GM12865 (cell line): Measurements from ENCODE around the gene NDRG3.

ENCODE experiments used
- DNase-seq: peaks from one replicate; pipeline ENCODE4 v3.0.0; 2010; ENCODE audit warnings: low read depth
- H3K4me3 ChIP-seq: 2 replicates; pipeline ENCODE4 v1.5.1; 2011; ENCODE audit warnings: mild to moderate bottlenecking, low read depth, low read length, control low read depth
- TF ChIP-seq, protein P1 (sequence below): IDR thresholded peaks from 2 replicates; pipeline ENCODE4 v1.5.1; 2011; ENCODE audit warnings: low read length, control low read depth, low read depth, inconsistent platforms; ENCODE audit not compliant: insufficient read depth; ENCODE audit errors: missing control alignments

Gene NDRG3

DNA sequence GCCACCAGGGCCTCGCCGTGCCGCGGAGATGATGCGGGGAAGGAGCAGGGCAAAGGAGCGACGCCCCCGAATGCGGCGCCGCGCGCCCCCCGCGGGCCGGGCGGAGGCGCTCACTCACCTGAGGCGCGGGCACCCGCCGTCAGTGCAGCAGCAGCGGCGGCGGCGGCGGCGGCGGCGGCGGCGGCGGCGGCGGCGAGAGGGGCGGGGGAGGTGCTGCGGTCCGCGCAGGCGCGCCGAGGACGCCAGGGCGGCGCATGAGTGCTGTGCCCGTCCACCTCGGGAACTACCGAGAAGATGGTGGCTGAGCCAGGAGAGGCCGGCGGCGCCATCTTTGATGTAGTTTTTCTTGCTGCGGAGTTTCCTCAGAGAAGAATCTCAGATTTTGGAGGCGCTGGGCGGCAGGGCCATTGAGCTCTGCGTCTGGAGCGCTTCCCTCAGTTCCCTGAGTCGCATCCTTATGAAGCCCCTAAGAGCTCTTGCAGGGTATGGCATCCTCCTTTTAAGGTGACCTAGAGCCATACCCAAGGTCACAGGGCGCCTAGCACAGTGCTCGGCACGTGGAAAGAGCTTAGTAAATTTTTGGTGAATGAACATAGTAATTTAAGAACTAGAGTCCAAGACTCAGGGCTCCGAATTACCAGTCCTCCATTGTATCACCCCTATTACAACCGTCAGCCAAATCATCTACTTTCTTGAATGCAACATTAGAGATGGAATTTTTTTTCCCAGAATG is at the start of gene NDRG3:
NDRG3 (minus strand) TSS at position 164 of the 733 bp plus-strand sequence. CDS start 24,355 bp downstream, outside the sequence.
- TF ChIP-seq, protein P1, sequence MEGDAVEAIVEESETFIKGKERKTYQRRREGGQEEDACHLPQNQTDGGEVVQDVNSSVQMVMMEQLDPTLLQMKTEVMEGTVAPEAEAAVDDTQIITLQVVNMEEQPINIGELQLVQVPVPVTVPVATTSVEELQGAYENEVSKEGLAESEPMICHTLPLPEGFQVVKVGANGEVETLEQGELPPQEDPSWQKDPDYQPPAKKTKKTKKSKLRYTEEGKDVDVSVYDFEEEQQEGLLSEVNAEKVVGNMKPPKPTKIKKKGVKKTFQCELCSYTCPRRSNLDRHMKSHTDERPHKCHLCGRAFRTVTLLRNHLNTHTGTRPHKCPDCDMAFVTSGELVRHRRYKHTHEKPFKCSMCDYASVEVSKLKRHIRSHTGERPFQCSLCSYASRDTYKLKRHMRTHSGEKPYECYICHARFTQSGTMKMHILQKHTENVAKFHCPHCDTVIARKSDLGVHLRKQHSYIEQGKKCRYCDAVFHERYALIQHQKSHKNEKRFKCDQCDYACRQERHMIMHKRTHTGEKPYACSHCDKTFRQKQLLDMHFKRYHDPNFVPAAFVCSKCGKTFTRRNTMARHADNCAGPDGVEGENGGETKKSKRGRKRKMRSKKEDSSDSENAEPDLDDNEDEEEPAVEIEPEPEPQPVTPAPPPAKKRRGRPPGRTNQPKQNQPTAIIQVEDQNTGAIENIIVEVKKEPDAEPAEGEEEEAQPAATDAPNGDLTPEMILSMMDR: peak; percentile 10
- peak; percentile 97 for DNase-seq
- H3K4me3 ChIP-seq: peak within 1 kb of the TSS; percentile 92

DNA sequence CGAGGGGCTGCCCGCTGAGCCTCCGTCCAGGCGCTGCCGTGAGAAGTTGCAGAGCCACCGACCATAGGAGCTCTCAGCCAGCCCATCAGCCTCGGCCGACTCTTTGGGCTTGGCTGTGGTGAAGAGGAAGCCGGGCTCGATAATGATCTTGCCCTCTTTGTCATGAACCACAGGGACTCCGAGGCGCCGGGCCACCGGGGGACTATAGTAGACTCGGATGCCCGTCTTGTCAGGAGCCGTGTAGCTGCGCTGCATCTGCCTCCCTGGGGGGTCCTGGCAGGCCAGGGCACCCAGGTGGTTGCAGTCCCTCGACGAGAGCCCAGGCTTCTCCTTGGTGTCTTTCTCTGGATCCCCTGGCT is 48.2 kb upstream of the NDRG3 start:
- no peak overlapping the region for H3K4me3 ChIP-seq
- TF ChIP-seq, protein P1: no peak
- no peak for DNase-seq

DNA sequence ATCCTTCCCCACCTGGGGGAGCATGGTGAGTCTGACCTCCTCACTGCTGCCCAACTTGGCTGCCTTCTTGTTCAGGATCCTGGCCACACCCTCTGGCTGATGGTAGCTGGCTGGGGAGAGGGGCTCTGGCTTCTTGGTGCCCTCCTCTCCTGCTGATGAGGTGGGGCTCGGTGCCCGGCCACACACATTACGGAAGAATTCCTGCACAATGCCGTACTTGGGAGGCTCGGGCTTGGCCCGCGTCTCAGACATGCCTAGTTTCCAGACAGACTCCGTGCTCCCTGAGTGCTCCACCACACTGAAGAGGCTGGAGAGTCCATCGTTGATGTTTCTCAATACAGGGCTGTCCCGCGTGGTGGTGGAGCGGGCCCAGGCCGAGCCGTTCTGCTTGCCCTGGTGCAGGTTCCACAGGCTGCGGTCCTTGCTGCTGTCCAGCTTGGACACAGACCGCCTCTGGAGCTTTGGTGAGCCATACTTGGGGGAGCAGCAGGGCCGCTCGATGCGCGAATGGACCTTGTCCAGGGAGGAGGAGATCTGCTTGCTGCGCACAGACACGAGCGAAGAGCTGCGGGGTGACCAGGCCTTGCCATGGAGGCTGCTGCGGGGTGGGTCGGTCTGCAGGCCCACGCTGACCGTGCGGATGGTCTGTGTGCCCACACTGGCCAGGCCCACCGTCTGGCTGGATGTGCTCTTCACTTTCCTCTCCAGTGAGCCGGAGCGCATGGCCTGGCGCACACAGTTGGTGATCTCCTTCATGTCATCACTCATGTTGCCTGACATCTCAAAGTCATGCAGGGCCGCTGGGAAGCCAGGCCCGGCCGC is 47.6 kb upstream of the NDRG3 start:
- TF ChIP-seq, protein P1: no peak
- no peak for DNase-seq
- H3K4me3 ChIP-seq: no peak overlapping the region

DNA sequence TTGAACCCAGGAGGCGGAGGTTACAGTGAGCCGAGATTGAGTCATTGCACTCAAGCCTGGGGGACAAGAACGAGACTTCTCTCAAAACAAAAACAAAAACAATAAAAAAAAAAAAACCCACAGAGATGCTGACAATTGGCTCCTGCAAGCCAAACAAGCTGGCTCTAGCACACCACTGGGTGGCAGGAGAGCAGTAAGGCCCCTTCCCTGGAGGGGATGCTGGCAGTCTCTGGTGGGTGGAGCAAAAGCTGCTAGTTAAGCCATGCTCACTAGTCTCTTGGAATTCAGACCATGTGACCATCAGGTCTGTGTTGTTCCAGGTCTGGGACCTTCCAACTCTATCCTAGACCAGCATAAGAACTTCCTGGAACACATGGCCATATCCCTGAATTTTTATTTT is 46.5 kb upstream of the NDRG3 start:
- H3K4me3 ChIP-seq: no peak overlapping the region
- TF ChIP-seq, protein P1: peak; percentile 44
- DNase-seq: peak; percentile 70

DNA sequence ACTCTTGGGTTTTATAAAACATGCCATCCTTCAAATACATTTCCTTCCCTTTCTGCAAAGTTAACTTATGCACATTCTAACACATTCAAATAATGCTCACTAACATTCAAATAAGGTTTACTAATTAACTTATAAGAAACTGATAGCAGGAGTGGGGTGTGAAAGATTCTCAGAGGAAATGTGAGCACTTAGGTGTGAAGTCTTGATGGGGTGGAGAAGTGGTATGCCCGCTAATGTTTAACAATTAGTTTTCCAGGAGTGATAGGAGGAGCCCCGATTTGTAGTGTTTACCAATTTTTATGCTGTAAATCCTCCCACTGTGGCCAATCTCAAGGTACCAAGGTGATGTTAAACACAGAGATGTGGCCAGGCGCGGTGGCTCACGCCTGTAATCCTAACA is 46.0 kb upstream of the NDRG3 start:
- no peak for DNase-seq
- TF ChIP-seq, protein P1: no peak
- H3K4me3 ChIP-seq: no peak overlapping the region

DNA sequence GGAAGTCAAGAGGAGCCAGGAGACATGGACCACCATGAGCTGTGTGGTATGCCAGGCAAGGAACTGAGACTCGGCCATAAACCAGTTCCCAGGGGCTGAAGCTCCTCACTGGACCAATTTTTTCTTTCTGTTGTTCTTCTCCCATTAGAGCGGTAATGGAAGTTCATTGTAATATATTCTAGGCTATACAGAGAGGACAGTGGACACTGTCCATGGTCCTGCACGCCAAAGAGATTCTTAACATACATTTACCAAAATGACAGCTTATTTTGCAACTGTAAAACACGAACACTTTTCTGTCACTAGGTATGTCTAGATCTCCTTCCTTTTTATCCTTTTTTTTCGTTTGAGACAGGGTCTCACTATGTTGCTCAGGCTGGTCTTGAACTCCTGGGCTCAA is 40.8 kb upstream of the NDRG3 start:
- TF ChIP-seq, protein P1: no peak
- no peak for DNase-seq
- H3K4me3 ChIP-seq: no peak overlapping the region

DNA sequence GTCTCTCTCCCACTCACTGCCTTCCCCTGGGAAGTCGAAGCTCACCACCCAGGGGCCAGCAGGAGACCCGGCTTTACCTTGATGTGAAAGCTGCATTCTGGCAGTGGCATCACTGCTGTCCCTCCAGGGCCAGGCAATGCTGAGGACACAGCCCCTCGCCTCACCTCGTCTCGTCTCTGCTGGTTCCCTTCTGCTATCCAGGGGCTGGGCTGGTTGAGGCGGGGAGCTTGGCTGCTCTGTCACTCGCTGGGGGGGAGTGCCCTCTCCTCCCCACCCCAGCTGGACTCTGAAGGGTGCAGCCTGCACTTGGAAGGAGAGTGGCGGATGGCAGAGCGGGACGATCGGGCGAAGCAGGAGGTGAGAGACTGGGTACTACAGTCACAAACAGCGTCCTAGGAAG is 40.4 kb upstream of the NDRG3 start:
- H3K4me3 ChIP-seq: no peak overlapping the region
- TF ChIP-seq, protein P1: no peak
- DNase-seq: no peak
